Heart left ventricle (tissue), 13 donors: ENCODE measurements around the gene TXN2.

Source experiments
- CTCF ChIP-seq, 12 donors: fragments of 200-600 bp; sonication (generic) in 4 of 12; IDR thresholded peaks; one replicate each; pipeline versions ENCODE4 v1.5.0 to v1.8.0; 2018 to 2022; ENCODE audit warnings: antibody characterized with exemption in 12 of 12, mild to moderate bottlenecking in 5 of 12
- POLR2A ChIP-seq, 2 donors: fragments of 450-650 bp; IDR thresholded peaks; one replicate each; pipeline ENCODE4 v1.6.1; 2017; ENCODE audit warnings: antibody characterized with exemption in 2 of 2, mild to moderate bottlenecking in 2 of 2, moderate library complexity in 2 of 2
- donor health status: ischemic (EF 13 %, LVEDD 7.1; RV severe dilation, severe dysfunction).
- donor health status: DM: no; HTN: yes; CAD: no.
- donor health status: DM: no; HTN: no; CAD: no.
- donor health status: ischemic (EF 25% LVEDD 6.9; RV normal size, moderate dysfunction).
- donor health status: ischemic (EF 25% LVEDD 5.7; RV mildly dilated, moderate dysfunction).
- donor health status: ischemic (EF 35%, LVEDD 5.7; RV mildly dilated, moderate dysfunction).
- donor health status: nonischemic (EF 11% LVEDD 7.7; RV severe dilation, severe dysfunction).
- donor health status: DM: yes; HTN: yes; CAD: no.
- donor health status: PGD.
- donor health status: ischemic (EF 29% LVEDD 5.4; RV normal size, mild dysfunction).
- donor health status: nonischemic (EF 23%, LVEDD 6.1; RV moderate dilation, normal function).

- TF ChIP-seq CTCF (IDR thresholded peaks at IDR 0.05) = no peak
- TF ChIP-seq POLR2A (IDR thresholded peaks at IDR 0.05) = no peak
Observed at GRCh38 chr22:36522662-36523061, 41.2 kb upstream of the TXN2 start.
